Large intestine (tissue), 3 donors: ENCODE measurements around the gene RSU1. TPM values are rescaled to one million over a fixed set of nuclear protein-coding genes. Genes with fewer than 3 reads are reported as not detected.

Experiments used
- DNase-seq, 2 donors: peaks; one replicate each; pipeline versions ENCODE4 v3.0.0 to v3.0.0-alpha.2; 2013
- H3K27ac ChIP-seq: one replicate; pipeline ENCODE4 v1.5.1; 2013; ENCODE audit warnings: low read length
- H3K27me3 ChIP-seq: 2 replicates; pipeline ENCODE4 v1.6.1; 2013; ENCODE audit warnings: low read length; ENCODE audit not compliant: control insufficient read depth, insufficient read depth
- H3K36me3 ChIP-seq: 2 replicates; pipeline ENCODE4 v1.6.1; 2013; ENCODE audit warnings: low read length; ENCODE audit not compliant: control insufficient read depth, insufficient read depth
- H3K4me1 ChIP-seq: one replicate; pipeline ENCODE4 v1.6.1; 2013; ENCODE audit warnings: low read length; ENCODE audit not compliant: control insufficient read depth, insufficient read depth
- H3K4me3 ChIP-seq: one replicate; pipeline ENCODE4 v1.5.1; 2013; ENCODE audit warnings: low read length
- H3K9me3 ChIP-seq: one replicate; pipeline ENCODE4 v1.6.1; 2013; ENCODE audit warnings: mild to moderate bottlenecking, low read depth, low read length, moderate library complexity; ENCODE audit not compliant: control insufficient read depth
- WGBS: methylation state at CpG from one replicate; pipeline ENCODE4 v1.1.5; 2013; ENCODE audit warnings: low lambda C conversion rate; ENCODE audit not compliant: insufficient coverage; 5-methylcytosine and 5-hydroxymethylcytosine counted together
- polyA plus RNA-seq: library from polyadenylated mRNA; unstranded; fragments of 120-200 nt; gene quantifications from one replicate; pipeline ENCODE4 v1.2.1, GENCODE V29; 2013

Gene RSU1
- polyA plus RNA-seq, 1 donor: 37.0 TPM

GRCh38 chr10:16811765-16812164 is 5.5 kb downstream of the RSU1 start:
- 100% methylated on average over 4 of the region's 6 CpGs for WGBS
- H3K27ac ChIP-seq: no peak overlapping the region
- no peaks in the 10 kb centered on the region for H3K27me3 ChIP-seq
- H3K4me3 ChIP-seq: no peak overlapping the region
- no peaks in the 10 kb centered on the region for H3K9me3 ChIP-seq
- peaks cover 3% of the 10 kb centered on the region for H3K4me1 ChIP-seq
- no peaks in the 10 kb centered on the region for H3K36me3 ChIP-seq
- DNase-seq: no peak

GRCh38 chr10:16811292-16811691 is 5.9 kb downstream of the RSU1 start:
- no peaks in the 10 kb centered on the region for H3K27me3 ChIP-seq
- no peak overlapping the region for H3K4me3 ChIP-seq
- no peak overlapping the region for H3K27ac ChIP-seq
- H3K9me3 ChIP-seq: no peaks in the 10 kb centered on the region
- H3K36me3 ChIP-seq: no peaks in the 10 kb centered on the region
- no peak for DNase-seq
- WGBS: no CpG with 5 or more reads among the region's 3 CpGs
- peaks cover 2% of the 10 kb centered on the region for H3K4me1 ChIP-seq

GRCh38 chr10:16809074-16809718 is 8.0 kb downstream of the RSU1 start:
- WGBS: no CpG with 5 or more reads among the region's 6 CpGs
- H3K9me3 ChIP-seq: no peaks in the 10 kb centered on the region
- H3K36me3 ChIP-seq: no peaks in the 10 kb centered on the region
- no peaks in the 10 kb centered on the region for H3K27me3 ChIP-seq
- no peak overlapping the region for H3K27ac ChIP-seq
- no peak for DNase-seq
- H3K4me1 ChIP-seq: no peaks in the 10 kb centered on the region
- H3K4me3 ChIP-seq: no peak overlapping the region

GRCh38 chr10:16804123-16804522 is 13.1 kb downstream of the RSU1 start:
- H3K4me1 ChIP-seq: no peaks in the 10 kb centered on the region
- H3K4me3 ChIP-seq: no peak overlapping the region
- H3K36me3 ChIP-seq: no peaks in the 10 kb centered on the region
- WGBS: 90% methylated on average over 2 of the region's 4 CpGs
- no peaks in the 10 kb centered on the region for H3K9me3 ChIP-seq
- H3K27me3 ChIP-seq: no peaks in the 10 kb centered on the region
- DNase-seq: no peak
- H3K27ac ChIP-seq: no peak overlapping the region

- no peak for DNase-seq
- Histone ChIP-seq H3K27me3 (no peaks in the 10 kb centered on the region), H3K36me3 (no peaks in the 10 kb centered on the region), H3K27ac (no peak overlapping the region), H3K9me3 (no peaks in the 10 kb centered on the region), H3K4me3 (no peak overlapping the region), H3K4me1 (no peaks in the 10 kb centered on the region)
- WGBS: 100% methylated on average over 1 of the region's 2 CpGs
Measured at GRCh38 chr10:16803464-16803863, 13.8 kb downstream of the RSU1 start.

- Histone ChIP-seq H3K27ac (no peak overlapping the region), H3K36me3 (no peaks in the 10 kb centered on the region), H3K4me3 (no peak overlapping the region), H3K27me3 (no peaks in the 10 kb centered on the region), H3K9me3 (no peaks in the 10 kb centered on the region), H3K4me1 (no peaks in the 10 kb centered on the region)
- WGBS: no CpG with 5 or more reads among the region's 8 CpGs
- no peak for DNase-seq
Measured at GRCh38 chr10:16799621-16800020, 17.6 kb downstream of the RSU1 start.

GRCh38 chr10:16798571-16798970 is 18.7 kb downstream of the RSU1 start:
- 100% methylated on average over 2 of the region's 5 CpGs for WGBS
- Histone ChIP-seq H3K27ac (no peak overlapping the region), H3K4me1 (no peaks in the 10 kb centered on the region), H3K9me3 (no peaks in the 10 kb centered on the region), H3K36me3 (no peaks in the 10 kb centered on the region), H3K4me3 (no peak overlapping the region), H3K27me3 (no peaks in the 10 kb centered on the region)
- no peak for DNase-seq

- no peak for DNase-seq
- peaks cover 2% of the 10 kb centered on the region for H3K36me3 ChIP-seq
- WGBS: 40% methylated on average over 1 of the region's 9 CpGs
- H3K27me3 ChIP-seq: no peaks in the 10 kb centered on the region
- H3K9me3 ChIP-seq: no peaks in the 10 kb centered on the region
- H3K4me3 ChIP-seq: no peak overlapping the region
- H3K4me1 ChIP-seq: no peaks in the 10 kb centered on the region
- no peak overlapping the region for H3K27ac ChIP-seq
Measured at GRCh38 chr10:16795410-16796073, 21.7 kb downstream of the RSU1 start.

- Histone ChIP-seq H3K9me3 (no peaks in the 10 kb centered on the region), H3K27me3 (no peaks in the 10 kb centered on the region), H3K36me3 (peaks cover 2% of the 10 kb centered on the region), H3K4me1 (no peaks in the 10 kb centered on the region), H3K27ac (no peak overlapping the region), H3K4me3 (no peak overlapping the region)
- no peak for DNase-seq
- WGBS: no CpG with 5 or more reads among the region's 1 CpG
Measured at GRCh38 chr10:16794005-16794404, 23.2 kb downstream of the RSU1 start.

GRCh38 chr10:16792675-16793074 is 24.5 kb downstream of the RSU1 start:
- Histone ChIP-seq H3K9me3 (no peaks in the 10 kb centered on the region), H3K4me1 (no peaks in the 10 kb centered on the region), H3K4me3 (no peak overlapping the region), H3K27me3 (no peaks in the 10 kb centered on the region), H3K36me3 (peaks cover 2% of the 10 kb centered on the region), H3K27ac (no peak overlapping the region)
- WGBS: no CpG with 5 or more reads among the region's 8 CpGs
- DNase-seq: no peak

GRCh38 chr10:16789765-16790164 is 27.5 kb downstream of the RSU1 start:
- Histone ChIP-seq H3K36me3 (peaks cover 2% of the 10 kb centered on the region), H3K4me3 (no peak overlapping the region), H3K27ac (no peak overlapping the region), H3K4me1 (no peaks in the 10 kb centered on the region), H3K27me3 (no peaks in the 10 kb centered on the region), H3K9me3 (peaks cover 2% of the 10 kb centered on the region)
- 83% methylated on average over 1 of the region's 4 CpGs for WGBS
- DNase-seq: no peak
